Measurements from ENCODE around the gene TSPYL1.

The TSPYL1 gene

DNA sequence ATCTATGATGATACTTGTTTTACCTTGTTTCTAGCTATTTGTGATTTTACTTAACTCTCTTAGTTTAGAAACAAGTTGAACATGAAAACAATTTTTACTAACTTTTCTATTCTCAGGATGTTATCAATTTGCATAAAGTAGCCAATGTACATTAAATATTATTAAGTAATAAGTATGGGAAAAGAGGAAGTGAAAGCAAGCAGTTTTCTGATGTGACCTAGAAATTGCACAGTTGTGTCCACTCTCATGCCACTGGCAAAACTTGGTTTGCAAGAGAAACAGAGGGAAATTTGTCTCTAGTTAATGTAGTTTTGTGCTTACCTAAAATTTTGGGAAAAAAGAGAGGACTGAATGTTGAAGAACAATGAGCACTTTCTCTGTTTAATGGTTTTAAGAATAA lies 19.2 kb upstream of the TSPYL1 start:
- TF ChIP-seq SPI1 (IDR thresholded peaks at IDR 0.05; ENCODE audit: borderline replicate concordance, low read depth) (peak; percentile 58), POLR2AphosphoS5 (IDR thresholded peaks at IDR 0.05; ENCODE audit: low read depth) (no peak), GABPA (IDR thresholded peaks at IDR 0.05; ENCODE audit: low read depth) (no peak)
- TF ChIP-seq, protein P1, sequence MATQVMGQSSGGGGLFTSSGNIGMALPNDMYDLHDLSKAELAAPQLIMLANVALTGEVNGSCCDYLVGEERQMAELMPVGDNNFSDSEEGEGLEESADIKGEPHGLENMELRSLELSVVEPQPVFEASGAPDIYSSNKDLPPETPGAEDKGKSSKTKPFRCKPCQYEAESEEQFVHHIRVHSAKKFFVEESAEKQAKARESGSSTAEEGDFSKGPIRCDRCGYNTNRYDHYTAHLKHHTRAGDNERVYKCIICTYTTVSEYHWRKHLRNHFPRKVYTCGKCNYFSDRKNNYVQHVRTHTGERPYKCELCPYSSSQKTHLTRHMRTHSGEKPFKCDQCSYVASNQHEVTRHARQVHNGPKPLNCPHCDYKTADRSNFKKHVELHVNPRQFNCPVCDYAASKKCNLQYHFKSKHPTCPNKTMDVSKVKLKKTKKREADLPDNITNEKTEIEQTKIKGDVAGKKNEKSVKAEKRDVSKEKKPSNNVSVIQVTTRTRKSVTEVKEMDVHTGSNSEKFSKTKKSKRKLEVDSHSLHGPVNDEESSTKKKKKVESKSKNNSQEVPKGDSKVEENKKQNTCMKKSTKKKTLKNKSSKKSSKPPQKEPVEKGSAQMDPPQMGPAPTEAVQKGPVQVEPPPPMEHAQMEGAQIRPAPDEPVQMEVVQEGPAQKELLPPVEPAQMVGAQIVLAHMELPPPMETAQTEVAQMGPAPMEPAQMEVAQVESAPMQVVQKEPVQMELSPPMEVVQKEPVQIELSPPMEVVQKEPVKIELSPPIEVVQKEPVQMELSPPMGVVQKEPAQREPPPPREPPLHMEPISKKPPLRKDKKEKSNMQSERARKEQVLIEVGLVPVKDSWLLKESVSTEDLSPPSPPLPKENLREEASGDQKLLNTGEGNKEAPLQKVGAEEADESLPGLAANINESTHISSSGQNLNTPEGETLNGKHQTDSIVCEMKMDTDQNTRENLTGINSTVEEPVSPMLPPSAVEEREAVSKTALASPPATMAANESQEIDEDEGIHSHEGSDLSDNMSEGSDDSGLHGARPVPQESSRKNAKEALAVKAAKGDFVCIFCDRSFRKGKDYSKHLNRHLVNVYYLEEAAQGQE (IDR thresholded peaks at IDR 0.05; ENCODE audit: insufficient replicate concordance, low read depth): no peak
- TF ChIP-seq, protein P2, sequence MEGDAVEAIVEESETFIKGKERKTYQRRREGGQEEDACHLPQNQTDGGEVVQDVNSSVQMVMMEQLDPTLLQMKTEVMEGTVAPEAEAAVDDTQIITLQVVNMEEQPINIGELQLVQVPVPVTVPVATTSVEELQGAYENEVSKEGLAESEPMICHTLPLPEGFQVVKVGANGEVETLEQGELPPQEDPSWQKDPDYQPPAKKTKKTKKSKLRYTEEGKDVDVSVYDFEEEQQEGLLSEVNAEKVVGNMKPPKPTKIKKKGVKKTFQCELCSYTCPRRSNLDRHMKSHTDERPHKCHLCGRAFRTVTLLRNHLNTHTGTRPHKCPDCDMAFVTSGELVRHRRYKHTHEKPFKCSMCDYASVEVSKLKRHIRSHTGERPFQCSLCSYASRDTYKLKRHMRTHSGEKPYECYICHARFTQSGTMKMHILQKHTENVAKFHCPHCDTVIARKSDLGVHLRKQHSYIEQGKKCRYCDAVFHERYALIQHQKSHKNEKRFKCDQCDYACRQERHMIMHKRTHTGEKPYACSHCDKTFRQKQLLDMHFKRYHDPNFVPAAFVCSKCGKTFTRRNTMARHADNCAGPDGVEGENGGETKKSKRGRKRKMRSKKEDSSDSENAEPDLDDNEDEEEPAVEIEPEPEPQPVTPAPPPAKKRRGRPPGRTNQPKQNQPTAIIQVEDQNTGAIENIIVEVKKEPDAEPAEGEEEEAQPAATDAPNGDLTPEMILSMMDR (IDR thresholded peaks at IDR 0.05; ENCODE audit: insufficient read depth, low read length): no peak
- no peaks in the 10 kb centered on the region for H3K27me3 ChIP-seq (ENCODE audit: insufficient read depth, poor library complexity, severe bottlenecking)
- DNase-seq (ENCODE audit: low read depth in 1 of 2, low spot score in 1 of 2): no peak
- H3K27ac ChIP-seq (replicated peaks): no peak overlapping the region
- no peak overlapping the region for H3K4me3 ChIP-seq (replicated peaks; ENCODE audit: insufficient read depth, low read length)

DNA sequence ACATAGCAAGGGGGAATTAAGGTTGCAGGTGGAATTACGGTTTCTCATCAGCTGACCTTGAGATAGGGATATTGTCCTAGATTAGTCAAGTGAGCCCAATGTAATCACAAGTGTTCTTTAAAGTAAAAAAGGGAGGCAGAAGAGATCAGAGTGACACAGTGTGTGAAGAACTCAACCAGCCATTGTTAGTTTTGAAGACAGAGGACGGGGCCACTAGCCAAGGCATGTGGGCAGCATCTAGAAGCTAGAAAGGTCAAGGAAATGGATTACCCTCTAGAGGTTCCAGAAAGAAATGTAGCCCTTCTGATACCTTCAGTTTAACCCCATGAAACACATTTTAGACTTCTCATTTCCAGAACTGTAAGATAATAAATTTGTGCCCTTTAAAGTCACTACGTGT lies 18.5 kb upstream of the TSPYL1 start:
- H3K4me3 ChIP-seq (replicated peaks; ENCODE audit: insufficient read depth, low read length): no peak overlapping the region
- no peak for DNase-seq (ENCODE audit: low read depth in 1 of 2, low spot score in 1 of 2)
- TF ChIP-seq SPI1 (IDR thresholded peaks at IDR 0.05; ENCODE audit: borderline replicate concordance, low read depth) (no peak), GABPA (IDR thresholded peaks at IDR 0.05; ENCODE audit: low read depth) (no peak), POLR2AphosphoS5 (IDR thresholded peaks at IDR 0.05; ENCODE audit: low read depth) (no peak)
- TF ChIP-seq, protein P1 (IDR thresholded peaks at IDR 0.05; ENCODE audit: insufficient replicate concordance, low read depth): no peak
- TF ChIP-seq, protein P2 (IDR thresholded peaks at IDR 0.05; ENCODE audit: insufficient read depth, low read length): no peak
- H3K27ac ChIP-seq (replicated peaks): no peak overlapping the region
- no peaks in the 10 kb centered on the region for H3K27me3 ChIP-seq (ENCODE audit: insufficient read depth, poor library complexity, severe bottlenecking)

DNA sequence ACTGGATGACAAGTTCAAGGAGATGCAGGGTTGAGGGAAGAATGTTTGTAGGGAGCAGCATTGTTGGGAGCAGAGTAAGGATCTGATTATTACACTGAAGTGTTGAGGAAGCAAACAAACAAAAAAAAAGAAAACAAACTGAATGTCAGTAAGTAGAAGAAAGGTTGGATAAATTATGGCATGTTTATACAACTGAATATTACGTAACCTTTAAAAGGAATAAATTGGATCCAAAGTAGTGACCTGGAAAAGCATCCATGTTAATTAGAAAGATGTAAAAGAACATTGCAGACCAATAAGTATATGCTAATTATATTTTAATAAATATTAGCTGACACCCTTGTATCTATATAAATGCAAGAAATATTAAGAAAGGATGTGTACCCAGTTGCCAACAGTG lies 12.8 kb upstream of the TSPYL1 start:
- no peak for TF ChIP-seq GABPA (IDR thresholded peaks at IDR 0.05; ENCODE audit: low read depth)
- TF ChIP-seq SPI1 (IDR thresholded peaks at IDR 0.05; ENCODE audit: borderline replicate concordance, low read depth): no peak
- TF ChIP-seq, protein P1 (IDR thresholded peaks at IDR 0.05; ENCODE audit: insufficient replicate concordance, low read depth): no peak
- TF ChIP-seq, protein P2 (IDR thresholded peaks at IDR 0.05; ENCODE audit: insufficient read depth, low read length): no peak
- no peak for TF ChIP-seq POLR2AphosphoS5 (IDR thresholded peaks at IDR 0.05; ENCODE audit: low read depth)
- DNase-seq (ENCODE audit: low read depth in 1 of 2, low spot score in 1 of 2): no peak
- Histone ChIP-seq H3K27ac (replicated peaks) (no peak overlapping the region), H3K27me3 (ENCODE audit: insufficient read depth, poor library complexity, severe bottlenecking) (no peaks in the 10 kb centered on the region), H3K4me3 (replicated peaks; ENCODE audit: insufficient read depth, low read length) (no peak overlapping the region)

Measured in HL-60 (cell line).